Midbrain (tissue), 1 donor: ENCODE measurements around the gene ENDOV.

Source experiments
- DNase-seq: peaks from one replicate; lab custom pipeline; 2025; lab: John Stamatoyannopoulos, UW

Gene ENDOV

GRCh38 chr17:80431246-80432195 is 16.6 kb downstream of the ENDOV start:
- DNase-seq, result no peak

DNA sequence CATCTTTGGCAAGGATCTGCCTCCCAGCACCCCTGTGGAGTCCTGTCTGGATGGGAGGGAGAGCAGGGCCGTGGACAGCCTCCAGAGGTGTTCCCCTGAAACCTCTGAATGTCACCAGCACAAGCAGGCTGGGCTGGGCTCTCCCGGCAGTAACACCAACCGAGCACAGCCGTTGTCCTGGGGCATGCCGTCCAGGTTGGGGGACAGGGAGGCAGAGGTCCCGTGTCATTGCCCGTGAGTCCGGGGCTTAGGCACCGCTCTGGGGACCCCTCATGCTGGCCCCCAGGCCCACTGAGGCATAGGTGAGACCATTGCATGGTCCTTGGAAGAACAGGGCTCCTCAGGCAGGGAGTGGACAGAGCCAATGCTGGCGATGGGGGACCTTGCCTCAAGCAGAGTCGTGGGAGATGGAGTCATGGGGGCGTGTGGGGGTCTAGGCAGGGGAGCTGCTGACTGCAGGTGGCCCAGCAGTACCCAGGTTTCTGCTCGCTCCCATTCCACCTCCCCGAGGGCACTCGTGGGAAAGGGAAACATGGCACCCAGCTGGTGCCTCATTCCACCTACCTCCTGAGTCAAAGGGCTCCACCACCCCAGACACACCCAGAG is 17.5 kb downstream of the ENDOV start:
- DNase-seq, result no peak

GRCh38 chr17:80432961-80433550 is 18.1 kb downstream of the ENDOV start:
- DNase-seq, result no peak

GRCh38 chr17:80433916-80434666 is 19.1 kb downstream of the ENDOV start:
- no peak for DNase-seq

DNA sequence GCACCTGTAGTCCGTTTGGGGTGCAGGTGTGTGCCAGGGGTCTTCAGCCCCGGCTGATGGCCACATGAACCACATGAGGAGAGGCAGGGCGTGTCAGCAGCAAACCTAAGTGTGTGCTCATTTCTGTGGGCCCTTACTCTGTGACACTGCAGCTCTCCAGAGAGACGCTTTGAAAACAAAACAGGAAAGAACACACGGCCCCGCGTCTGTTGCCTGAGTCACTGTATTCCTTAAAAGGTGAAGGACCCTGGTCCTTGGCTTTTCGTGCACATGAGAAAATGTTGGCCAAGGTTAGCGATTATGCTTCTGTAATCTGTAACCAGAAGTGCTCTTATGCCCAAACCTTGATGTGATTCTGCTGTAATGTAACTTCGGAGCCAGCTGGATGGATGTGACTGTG is 22.6 kb downstream of the ENDOV start:
- DNase-seq, result no peak

- no peak for DNase-seq
These were observed 23.8 kb downstream of the ENDOV start for GRCh38 chr17:80438806-80439205.

- no peak for DNase-seq
These were observed 24.5 kb downstream of the ENDOV start for GRCh38 chr17:80439499-80439898.

DNA sequence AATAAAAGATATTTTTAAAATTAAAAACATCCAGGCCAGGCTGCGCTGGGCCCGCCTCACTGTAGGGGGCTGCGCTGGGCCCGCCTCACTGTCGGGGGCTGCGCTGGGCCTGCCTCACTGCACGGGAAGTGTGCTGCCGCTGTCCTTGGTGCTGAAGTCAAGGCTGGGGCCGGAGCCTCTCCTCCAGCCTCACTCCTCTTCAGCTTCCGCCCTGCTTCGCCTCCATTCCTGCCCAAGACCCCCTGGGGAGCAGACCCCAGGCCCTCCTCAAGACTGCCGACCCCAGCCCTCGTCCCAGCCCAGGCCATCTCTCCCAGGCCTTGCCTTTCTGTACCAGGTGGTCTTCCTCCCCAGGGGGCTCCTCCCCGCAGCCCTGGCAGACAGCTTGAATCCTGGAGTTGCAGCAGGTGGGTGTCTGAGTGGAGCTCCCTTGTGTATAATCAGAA is 26.2 kb downstream of the ENDOV start:
- DNase-seq, result no peak

DNA sequence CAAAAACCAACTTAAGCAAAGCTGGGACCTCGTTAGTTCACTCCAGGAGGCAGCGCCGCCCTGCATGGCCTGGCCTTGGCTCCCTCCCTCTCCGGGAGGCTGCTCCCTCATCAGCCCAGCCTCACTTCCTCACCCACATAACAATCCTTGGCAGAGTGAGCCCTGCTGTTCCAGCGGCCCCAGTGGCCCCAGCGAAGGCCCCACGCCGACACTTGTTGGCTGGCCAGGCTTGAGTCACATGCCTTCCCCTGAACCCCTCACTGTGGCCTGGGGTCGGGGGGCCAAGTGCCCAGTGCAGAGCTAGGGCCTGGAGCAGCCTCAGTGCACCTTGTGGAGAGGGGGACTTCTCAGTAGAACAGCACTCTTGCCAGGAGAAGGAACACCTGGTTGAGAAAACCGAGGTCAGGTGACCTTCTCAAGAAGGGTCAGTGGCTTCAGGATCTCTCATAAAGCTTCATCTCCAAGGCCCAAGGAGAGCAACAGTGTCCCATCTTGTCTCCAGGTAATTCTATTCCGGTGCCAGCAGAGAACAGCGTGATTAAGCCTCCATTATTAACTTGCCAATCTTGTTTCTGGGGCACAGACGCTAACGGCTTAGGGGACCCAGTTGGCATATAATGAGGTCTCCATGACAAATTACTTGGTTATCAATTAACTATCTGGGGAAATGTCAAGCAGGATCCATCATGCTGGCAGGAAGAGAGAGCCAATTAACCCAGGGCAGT is 26.8 kb downstream of the ENDOV start:
- no peak for DNase-seq

DNA sequence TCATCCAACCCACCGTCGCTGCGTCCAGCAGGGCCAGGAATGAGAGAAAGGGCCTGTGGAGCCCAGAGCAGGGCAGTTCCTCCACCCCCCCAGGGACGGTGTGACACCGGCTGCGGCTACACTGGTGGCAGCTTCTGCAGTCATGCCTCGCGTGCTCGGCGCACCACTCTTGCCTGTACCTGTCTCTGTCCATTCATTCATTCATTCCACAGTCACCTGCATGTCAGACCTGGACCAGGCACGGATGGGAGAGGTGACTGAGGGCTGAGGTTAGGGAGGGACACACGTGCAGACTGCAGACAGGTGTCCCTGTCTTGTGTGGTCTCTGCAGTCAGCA is 27.3 kb downstream of the ENDOV start:
- no peak for DNase-seq

DNA sequence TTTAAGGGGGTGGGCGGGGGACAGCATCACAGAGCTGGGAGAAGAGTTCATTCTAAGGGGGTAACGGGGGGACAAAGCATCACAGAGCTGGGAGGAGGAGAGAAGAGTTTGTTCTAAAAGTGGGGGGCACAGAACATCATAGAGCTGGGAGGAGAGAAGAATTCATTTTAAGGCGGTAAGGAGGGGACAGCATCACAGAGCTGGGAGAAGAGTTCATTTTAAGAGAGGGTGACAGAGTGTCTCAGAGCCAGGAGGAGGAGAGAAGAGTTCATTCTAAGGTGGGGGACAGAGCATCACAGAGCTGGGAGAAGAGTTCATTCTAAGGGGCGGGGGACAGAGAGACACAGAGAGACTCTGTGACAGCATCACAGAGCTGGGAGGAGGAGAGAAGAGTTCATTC is 27.8 kb downstream of the ENDOV start:
- no peak for DNase-seq

DNA sequence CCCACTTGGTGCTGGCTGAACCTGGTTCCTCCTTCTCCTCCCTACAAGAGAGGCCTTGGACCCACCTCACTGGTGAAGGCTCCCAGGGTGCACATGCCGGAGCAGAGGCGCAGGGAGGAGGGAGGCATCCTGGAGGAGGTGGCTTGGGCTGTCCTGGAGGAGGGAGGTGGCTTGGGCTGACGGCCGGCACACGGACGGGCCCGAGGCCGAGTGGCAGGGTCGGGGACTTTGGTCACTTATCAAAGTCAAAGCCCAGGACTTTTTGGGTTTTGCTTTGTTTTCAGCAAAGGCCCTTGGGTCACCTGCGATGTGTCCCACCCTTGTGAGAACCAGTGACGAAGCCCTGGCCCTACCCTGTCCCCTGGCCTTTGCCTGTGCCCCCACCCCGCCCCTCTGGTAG is 28.5 kb downstream of the ENDOV start:
- no peak for DNase-seq

DNA sequence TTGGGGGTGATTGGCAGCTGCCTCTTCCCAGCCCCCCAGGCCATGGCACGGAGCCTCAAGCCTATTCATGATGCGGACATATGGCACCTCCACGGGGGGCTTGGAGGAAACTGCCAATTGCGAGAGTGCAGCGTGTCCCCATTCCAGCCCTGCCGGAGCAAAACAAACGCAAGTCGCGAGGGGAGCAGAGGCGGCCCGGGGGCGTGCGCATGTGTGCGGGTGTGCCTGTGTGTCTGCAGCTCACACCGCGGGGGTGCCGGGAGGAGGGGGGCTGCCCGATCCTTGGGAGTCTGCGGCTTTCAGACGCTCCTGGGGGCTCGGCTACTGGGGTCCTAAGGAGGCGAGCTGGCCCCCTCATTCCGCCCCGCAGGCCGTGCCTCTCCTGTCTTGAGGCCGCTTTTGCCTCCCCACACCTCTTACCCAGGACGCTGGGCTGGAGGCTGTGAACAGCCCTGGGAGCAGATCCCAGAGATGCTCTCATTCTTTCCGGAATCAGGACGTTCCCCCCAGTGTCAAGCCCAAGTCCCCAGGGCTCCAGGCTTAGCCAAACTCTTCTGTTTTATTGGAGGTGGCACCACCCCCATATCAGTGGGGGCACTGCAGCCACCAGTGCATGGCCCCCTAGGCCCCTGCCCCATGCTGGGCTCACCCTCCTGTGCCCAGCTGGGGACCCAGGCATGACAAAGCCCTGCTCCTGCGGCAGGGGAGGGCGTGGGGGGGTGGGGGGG is 29.1 kb downstream of the ENDOV start:
- DNase-seq, result no peak

GRCh38 chr17:80444644-80444979 is 29.6 kb downstream of the ENDOV start:
- no peak for DNase-seq

DNA sequence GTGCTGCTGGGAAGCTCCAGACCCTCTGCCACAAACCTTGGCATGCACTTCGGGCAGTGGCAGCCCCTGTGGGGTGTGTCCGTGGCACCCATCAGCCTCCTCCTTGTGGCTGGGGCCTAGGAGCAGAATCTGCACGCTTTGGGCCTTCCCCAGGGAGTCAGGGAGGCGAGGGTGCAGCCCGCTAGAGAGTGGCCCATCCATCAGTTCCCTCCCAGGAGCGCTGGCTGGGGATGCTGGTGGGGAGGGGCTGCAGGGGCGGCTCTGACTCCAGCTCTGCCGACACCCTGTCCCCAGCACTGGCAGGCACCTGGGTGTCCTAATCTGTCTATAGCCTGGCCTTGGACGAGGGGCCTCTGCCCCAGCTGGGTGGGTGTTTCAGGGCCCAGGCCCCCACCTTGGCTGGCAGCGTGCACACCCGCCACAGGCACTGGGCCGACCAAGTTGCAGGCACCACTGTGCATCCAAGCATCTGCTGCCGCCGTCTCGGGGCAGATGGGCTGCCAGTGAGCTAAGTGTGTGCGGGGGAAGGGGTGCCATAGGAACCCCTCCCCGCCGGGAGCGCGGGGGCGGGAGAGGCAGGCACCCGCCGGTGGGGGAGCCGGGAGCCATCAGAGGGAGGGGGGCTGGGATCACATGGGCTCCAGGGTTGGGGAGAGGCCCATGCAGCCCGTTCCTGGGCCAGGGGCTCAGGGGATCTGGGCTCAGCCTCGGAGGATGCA is 30.2 kb downstream of the ENDOV start:
- no peak for DNase-seq

GRCh38 chr17:80445726-80446110 is 30.8 kb downstream of the ENDOV start:
- DNase-seq, result no peak

DNA sequence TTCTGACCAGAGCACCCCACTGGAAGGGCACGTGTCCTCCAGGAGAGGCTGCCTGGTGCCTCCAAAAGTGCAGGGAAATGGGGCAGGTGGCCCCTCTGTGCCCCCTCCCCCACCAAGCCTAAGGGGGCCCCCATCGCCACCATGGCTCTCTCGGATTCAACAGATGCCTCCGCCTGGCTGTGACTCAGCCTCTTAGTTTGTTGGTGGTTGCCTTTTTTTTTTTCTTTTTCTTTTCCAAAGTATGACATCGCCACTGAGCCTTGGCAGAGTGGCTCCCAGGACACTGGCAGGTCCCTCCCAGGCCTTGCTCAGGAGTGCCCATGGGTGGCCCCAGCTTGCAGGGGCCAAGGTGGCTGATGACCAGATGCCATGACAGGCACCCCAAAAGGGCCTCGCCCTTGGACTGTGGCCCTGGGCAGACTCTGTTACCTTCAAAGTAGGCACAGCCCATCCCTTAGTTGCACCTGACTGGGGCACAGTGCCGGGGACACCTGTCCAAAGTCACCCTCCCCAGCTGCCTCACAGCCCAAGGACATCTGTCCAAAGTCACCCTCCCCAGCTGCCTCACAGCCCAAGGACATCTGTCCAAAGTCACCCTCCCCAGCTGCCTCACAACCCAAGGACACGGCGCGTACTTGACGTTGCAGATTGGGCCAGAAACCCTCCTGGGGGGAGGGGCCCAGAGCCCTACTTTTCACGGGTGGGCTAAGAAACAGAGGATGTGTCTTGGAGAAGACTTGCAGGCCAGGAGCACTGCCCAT is 31.9 kb downstream of the ENDOV start:
- no peak for DNase-seq

- DNase-seq, result no peak
These were observed 32.8 kb downstream of the ENDOV start for GRCh38 chr17:80447790-80448189.

GRCh38 chr17:80449194-80449929 is 34.4 kb downstream of the ENDOV start:
- no peak for DNase-seq
